Progenitor cell of endocrine pancreas (in vitro differentiated cells): ENCODE data around the gene CDH15. TPM values are rescaled to one million over a fixed set of nuclear protein-coding genes. Genes with fewer than 3 reads are reported as not detected.

Experiments used
- DNase-seq: peaks from one replicate; pipeline ENCODE4 v3.0.0; 2021; ENCODE audit warnings: low spot score; ENCODE audit not compliant: unreplicated experiment
- H3K27ac Mint-ChIP-seq: 2 replicates; pipeline ENCODE4 v1.8.0; 2021; ENCODE audit warnings: mild to moderate bottlenecking, moderate library complexity, mixed read lengths
- H3K27me3 Mint-ChIP-seq: 2 replicates; pipeline ENCODE4 v1.8.0; 2021; ENCODE audit warnings: mixed read lengths
- H3K36me3 Mint-ChIP-seq: 2 replicates; pipeline ENCODE4 v1.8.0; 2022; ENCODE audit warnings: mixed read lengths; ENCODE audit not compliant: insufficient read depth
- H3K4me1 Mint-ChIP-seq: 2 replicates; pipeline ENCODE4 v1.8.0; 2021; ENCODE audit warnings: low read depth, mixed read lengths
- H3K4me3 Mint-ChIP-seq: 2 replicates; pipeline ENCODE4 v1.8.0; 2021; ENCODE audit warnings: low read depth, mild to moderate bottlenecking, moderate library complexity, mixed read lengths
- H3K9me3 Mint-ChIP-seq: 2 replicates; pipeline ENCODE4 v1.8.0; 2021; ENCODE audit warnings: low read depth, mixed read lengths
- total RNA-seq: library from RNA; stranded (reverse); gene quantifications from 2 replicates; pipeline ENCODE4 v1.2.1, GENCODE V29; 2021
- TF ChIP-seq, protein P1 (sequence below): fragments of 200-600 bp; sonication (generic); IDR thresholded peaks from one replicate; pipeline ENCODE4 v1.5.0; 2021; ENCODE audit warnings: antibody characterized with exemption, mild to moderate bottlenecking; ENCODE audit not compliant: unreplicated experiment

The CDH15 gene
- total RNA-seq, 1 donor from 2014 or later, result not detected

DNA sequence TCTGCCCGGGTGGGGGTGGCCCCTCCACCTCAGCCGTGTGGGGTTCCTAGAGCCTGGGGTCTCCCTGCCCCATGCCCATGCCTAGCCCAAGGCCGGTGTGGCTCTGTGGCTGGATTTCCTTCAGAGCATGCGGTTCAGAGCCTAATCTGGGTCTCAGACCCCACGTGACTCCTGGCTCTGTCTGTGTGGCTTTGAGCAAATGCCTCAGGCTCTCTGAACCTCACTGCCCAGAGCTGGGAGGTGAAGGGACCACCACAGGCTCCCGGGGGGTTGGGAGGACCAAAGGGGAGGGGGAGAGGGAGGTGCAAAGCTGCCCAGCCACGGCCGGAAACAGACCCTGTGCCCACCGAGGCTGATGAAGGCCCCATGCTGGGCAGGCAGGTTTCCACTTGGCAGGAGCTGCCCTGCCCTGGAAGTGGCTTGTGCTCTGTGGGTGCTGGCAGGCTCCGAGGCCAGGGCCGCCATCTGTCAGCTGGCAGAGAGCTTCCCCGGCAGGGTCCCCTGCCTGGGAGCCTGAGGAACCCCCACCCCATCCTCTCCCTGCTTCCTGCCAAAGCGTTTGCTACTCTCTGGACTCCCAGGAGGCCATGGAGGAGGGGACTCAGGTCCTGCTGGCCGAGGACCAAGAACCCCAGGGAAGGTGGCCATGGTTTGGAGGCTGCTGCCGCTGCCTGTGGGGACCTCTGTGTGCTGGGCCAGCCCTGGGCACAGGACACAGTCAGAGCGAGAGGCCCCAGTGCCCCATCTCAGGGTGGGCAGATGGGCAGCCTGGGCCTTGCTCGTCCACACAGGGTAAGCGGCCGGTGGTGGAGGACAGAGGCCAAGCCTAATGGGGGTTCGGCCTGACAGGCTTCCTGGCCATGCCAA lies 4.0 kb downstream of the CDH15 start:
- no peak for DNase-seq
- Mint-ChIP-seq H3K4me1 (peaks cover 3% of the 10 kb centered on the region), H3K36me3 (no peaks in the 10 kb centered on the region), H3K9me3 (no peaks in the 10 kb centered on the region), H3K27ac (no peak overlapping the region), H3K4me3 (no peak overlapping the region), H3K27me3 (peaks cover 18% of the 10 kb centered on the region)
- TF ChIP-seq, protein P1, sequence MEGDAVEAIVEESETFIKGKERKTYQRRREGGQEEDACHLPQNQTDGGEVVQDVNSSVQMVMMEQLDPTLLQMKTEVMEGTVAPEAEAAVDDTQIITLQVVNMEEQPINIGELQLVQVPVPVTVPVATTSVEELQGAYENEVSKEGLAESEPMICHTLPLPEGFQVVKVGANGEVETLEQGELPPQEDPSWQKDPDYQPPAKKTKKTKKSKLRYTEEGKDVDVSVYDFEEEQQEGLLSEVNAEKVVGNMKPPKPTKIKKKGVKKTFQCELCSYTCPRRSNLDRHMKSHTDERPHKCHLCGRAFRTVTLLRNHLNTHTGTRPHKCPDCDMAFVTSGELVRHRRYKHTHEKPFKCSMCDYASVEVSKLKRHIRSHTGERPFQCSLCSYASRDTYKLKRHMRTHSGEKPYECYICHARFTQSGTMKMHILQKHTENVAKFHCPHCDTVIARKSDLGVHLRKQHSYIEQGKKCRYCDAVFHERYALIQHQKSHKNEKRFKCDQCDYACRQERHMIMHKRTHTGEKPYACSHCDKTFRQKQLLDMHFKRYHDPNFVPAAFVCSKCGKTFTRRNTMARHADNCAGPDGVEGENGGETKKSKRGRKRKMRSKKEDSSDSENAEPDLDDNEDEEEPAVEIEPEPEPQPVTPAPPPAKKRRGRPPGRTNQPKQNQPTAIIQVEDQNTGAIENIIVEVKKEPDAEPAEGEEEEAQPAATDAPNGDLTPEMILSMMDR, result no peak

DNA sequence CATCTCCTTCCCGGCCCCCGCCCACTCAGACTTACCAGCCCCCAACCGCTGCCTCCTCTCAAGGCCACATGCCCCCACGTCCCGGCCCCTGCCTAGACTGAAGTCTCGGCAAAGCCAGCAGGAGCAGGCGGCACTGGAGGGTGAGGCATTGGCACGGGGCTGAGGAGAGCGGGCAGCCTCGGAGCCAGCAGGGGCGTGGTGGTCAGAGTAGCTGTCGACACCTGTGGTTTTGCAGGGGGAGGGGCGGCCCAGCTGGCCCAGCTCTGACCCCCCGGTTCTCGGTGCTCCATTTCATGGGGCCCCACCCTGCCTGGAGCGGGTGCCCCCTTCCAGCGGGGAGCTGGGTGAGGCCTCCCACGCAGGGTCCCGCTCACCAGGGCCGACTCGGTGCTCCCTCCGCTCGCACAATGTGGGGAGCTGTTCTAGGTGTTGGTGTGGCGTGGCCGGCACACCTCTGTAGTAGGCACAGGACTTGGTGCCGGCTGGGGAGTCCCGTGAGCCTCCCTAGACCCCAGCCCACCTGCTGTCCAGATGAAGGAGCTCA lies 4.7 kb downstream of the CDH15 start:
- Mint-ChIP-seq H3K27ac (no peak overlapping the region), H3K27me3 (peaks cover 14% of the 10 kb centered on the region), H3K36me3 (no peaks in the 10 kb centered on the region), H3K4me3 (no peak overlapping the region), H3K4me1 (no peaks in the 10 kb centered on the region), H3K9me3 (no peaks in the 10 kb centered on the region)
- no peak for DNase-seq
- TF ChIP-seq, protein P1, result no peak

DNA sequence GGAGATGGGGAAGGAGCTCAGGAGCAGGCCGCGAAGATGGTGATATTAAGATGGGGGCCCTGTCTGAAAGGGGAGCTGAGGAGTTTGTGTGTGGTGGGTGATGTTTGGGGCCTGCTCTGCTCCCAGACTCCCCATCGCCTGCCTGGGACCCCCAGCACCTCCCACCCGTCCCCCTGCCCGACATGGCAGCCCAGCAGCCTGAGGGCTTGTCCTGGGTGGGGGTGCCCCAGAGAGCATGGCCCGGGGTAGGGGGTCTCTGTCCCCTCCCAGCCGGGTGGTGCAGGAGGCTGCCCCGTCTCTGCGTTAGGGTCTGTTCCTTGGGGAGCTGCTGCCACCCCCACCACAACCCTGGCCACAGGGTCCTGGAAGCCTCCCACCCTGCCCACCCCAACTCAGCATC lies 5.2 kb downstream of the CDH15 start:
- TF ChIP-seq, protein P1, result no peak
- no peaks in the 10 kb centered on the region for H3K36me3 Mint-ChIP-seq
- peaks cover 14% of the 10 kb centered on the region for H3K27me3 Mint-ChIP-seq
- no peak overlapping the region for H3K27ac Mint-ChIP-seq
- H3K4me1 Mint-ChIP-seq, result no peaks in the 10 kb centered on the region
- no peaks in the 10 kb centered on the region for H3K9me3 Mint-ChIP-seq
- DNase-seq, result no peak
- no peak overlapping the region for H3K4me3 Mint-ChIP-seq

DNA sequence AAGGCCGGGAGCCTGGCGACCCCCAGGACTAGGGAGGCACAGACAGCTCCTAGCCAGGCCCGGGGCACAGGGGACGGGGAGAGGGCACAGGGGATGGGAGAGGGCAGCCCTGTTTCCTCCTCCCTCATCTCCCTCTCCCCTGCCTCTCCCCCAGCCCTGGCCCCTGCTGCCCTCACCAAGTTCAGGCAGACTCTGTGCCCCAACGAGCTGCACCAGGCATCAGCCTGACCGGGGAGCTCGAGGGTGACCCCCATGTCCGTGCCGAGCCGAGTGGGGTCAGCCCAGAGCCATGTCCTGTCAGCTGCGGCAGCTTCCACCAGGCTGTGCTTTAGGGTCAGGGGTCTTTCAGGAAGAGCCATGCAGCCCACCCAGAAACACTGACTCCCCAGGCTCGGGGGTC lies 6.0 kb downstream of the CDH15 start:
- Mint-ChIP-seq H3K4me3 (no peak overlapping the region), H3K27ac (no peak overlapping the region), H3K27me3 (peaks cover 14% of the 10 kb centered on the region), H3K9me3 (no peaks in the 10 kb centered on the region), H3K4me1 (no peaks in the 10 kb centered on the region), H3K36me3 (no peaks in the 10 kb centered on the region)
- DNase-seq, result no peak
- TF ChIP-seq, protein P1, result no peak

DNA sequence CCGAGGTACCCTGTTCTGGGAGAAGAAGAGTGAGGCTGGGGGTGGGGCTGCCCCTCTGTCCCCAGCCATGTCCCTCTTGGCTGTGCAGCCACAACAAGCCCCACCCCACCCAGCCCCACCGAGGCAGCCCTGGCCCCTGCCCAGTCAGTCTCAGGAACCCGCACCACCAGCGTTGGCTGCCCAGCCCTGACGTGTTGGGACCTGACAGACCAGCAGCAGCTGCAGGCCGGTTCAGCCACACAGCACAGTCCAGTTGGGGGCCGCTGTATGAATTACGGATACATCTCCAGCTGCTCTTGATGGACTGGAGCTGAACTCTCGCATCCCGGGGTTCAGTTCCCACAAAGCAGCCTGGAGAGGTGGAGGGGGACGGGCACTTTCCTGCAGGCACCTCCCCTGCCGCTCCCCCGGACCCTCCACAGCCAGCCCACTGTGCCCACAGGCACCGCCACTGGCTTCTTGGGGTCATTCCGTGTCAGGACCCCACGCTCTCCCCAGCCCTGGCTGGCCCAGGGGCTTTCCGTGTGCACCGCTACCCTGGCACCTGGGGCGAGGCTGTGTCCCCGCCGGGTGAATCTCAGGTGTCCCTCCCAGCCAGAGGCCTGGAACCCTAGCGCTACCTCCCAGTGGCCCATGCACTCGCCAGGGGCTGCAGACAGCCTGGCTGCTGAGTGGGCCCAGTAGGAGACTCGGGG lies 7.1 kb downstream of the CDH15 start:
- no peaks in the 10 kb centered on the region for H3K4me1 Mint-ChIP-seq
- TF ChIP-seq, protein P1, result no peak
- no peak for DNase-seq

More for the DNA sequence above, 7.1 kb downstream of the CDH15 start:
- peaks cover 19% of the 10 kb centered on the region for H3K27me3 Mint-ChIP-seq
- H3K4me3 Mint-ChIP-seq, result no peak overlapping the region
- H3K9me3 Mint-ChIP-seq, result no peaks in the 10 kb centered on the region
- H3K36me3 Mint-ChIP-seq, result no peaks in the 10 kb centered on the region
- no peak overlapping the region for H3K27ac Mint-ChIP-seq
